Measurements from ENCODE around the gene LUC7L.

GRCh38 chr16:265711-266110 is 36.5 kb upstream of the LUC7L start:
- no peak for TF ChIP-seq CTCF (IDR thresholded peaks at IDR 0.05; ENCODE audit: low read depth, low read length)
- TF ChIP-seq POLR2A (IDR thresholded peaks at IDR 0.05; ENCODE audit: extremely low read depth, insufficient read length), result no peak
- TF ChIP-seq MYC (IDR thresholded peaks at IDR 0.05; ENCODE audit: low read depth, low read length), result no peak
- TF ChIP-seq MAX (IDR thresholded peaks at IDR 0.05; ENCODE audit: low read depth, low read length), result no peak
